K562 (cell line): ENCODE measurements around the gene TRERF1. TPM values are rescaled to one million over a fixed set of nuclear protein-coding genes. Genes with fewer than 3 reads are reported as not detected.

ENCODE experiments used
- ATAC-seq: fragments of 200-7000 bp; cut with Tn5 transposase; 3 replicates; pipeline ENCODE4 v1.9.1; 2020; ENCODE audit warnings: moderate library complexity
- BruUV-seq: library from RNA; stranded (reverse); fragments of 400-500 nt; replicated peaks from 2 replicates; lab custom pipeline; 2021; lab: Mats Ljungman, UMichigan
- CTCF ChIA-PET: fragments of 300-600 bp; formaldehyde crosslinking; extraction: SDS; loops from one replicate; lab custom pipeline; 2021; ENCODE audit warnings: low intra/inter-chr PET ratio; lab: Yijun Ruan, JAX
- POLR2A ChIA-PET: fragments of 300-600, 350-650 bp; sonication (Branson Sonifier 250); formaldehyde crosslinking; extraction: SDS; loops from one replicate; lab custom pipeline; 2021; ENCODE audit warnings: antibody characterized with exemption, inconsistent platforms; lab: Yijun Ruan, JAX
- DNase-seq, 4 experiments: peaks; one replicate each; pipeline versions ENCODE4 v3.0.0 to v3.0.0-alpha.2; 2011 to 2018; ENCODE audit warnings: low spot score in 3 of 4, mixed read lengths in 3 of 4; ENCODE audit errors: extremely low read depth in 1 of 4
- FAIRE-seq: peaks from 2 replicates; lab custom pipeline; 2011; peaks lifted over from hg19 to GRCh38; lab: Jason Lieb, UNC
- H2AFZ ChIP-seq: 2 replicates; pipeline ENCODE4 v1.6.0; 2011; ENCODE audit warnings: low read depth, low read length, control low read depth, inconsistent platforms
- H3K27ac ChIP-seq: fragments of 200-600 bp; 3 replicates; pipeline ENCODE4 v1.8.0; 2011; ENCODE audit warnings: low read depth, mild to moderate bottlenecking, control low read depth, inconsistent platforms, low read length, moderate library complexity, mixed read lengths; ENCODE audit errors: extremely low read depth
- H3K27me3 ChIP-seq, 2 experiments: fragments of 300-600 bp in 1 of 2; 2 replicates in 1 of 2; 3 replicates in 1 of 2; pipeline versions ENCODE4 v1.6.0 to v1.8.0; 2011; ENCODE audit warnings: inconsistent platforms in 2 of 2, low read length in 2 of 2, mild to moderate bottlenecking in 1 of 2, mixed read lengths in 1 of 2, moderate library complexity in 1 of 2; ENCODE audit not compliant: control insufficient read depth in 2 of 2, insufficient read depth in 2 of 2
- H3K36me3 ChIP-seq: fragments of 300-600 bp; 3 replicates; pipeline ENCODE4 v1.8.0; 2011; ENCODE audit warnings: mild to moderate bottlenecking, low read length, inconsistent platforms; ENCODE audit not compliant: control insufficient read depth, insufficient read depth
- H3K4me1 ChIP-seq, 2 experiments: fragments of 200-600 bp in 1 of 2; replicated peaks in 1 of 2; 2 replicates in 1 of 2; 3 replicates in 1 of 2; pipeline versions ENCODE4 v1.5.1 to v1.8.0; 2011; ENCODE audit warnings: inconsistent platforms in 2 of 2, low read length in 2 of 2, mild to moderate bottlenecking in 1 of 2, mixed read lengths in 1 of 2, moderate library complexity in 1 of 2; ENCODE audit not compliant: control insufficient read depth in 2 of 2, insufficient read depth in 2 of 2
- H3K4me2 ChIP-seq: 2 replicates; pipeline ENCODE4 v1.6.1; 2011; ENCODE audit warnings: low read length, control low read depth, inconsistent platforms, mixed read lengths; ENCODE audit not compliant: insufficient read depth
- H3K4me3 ChIP-seq: fragments of 200-600 bp; sonication (generic), shearing (Covaris generic); 2 replicates; pipeline ENCODE4 v1.5.1; 2016; ENCODE audit warnings: control low read depth, inconsistent platforms
- H3K79me2 ChIP-seq: fragments of 200-600 bp; 3 replicates; pipeline ENCODE4 v1.8.0; 2011; ENCODE audit warnings: low read length, inconsistent platforms; ENCODE audit not compliant: control insufficient read depth, insufficient read depth
- H3K9ac ChIP-seq, 2 experiments: 2 replicates each; pipeline versions ENCODE4 v1.6.0 to v1.6.1; 2011; ENCODE audit warnings: low read depth in 2 of 2, low read length in 2 of 2, control low read depth in 1 of 2, inconsistent platforms in 1 of 2, mild to moderate bottlenecking in 1 of 2, mixed read lengths in 1 of 2; ENCODE audit not compliant: insufficient read depth in 1 of 2
- H3K9me1 ChIP-seq: one replicate; pipeline ENCODE4 v1.6.0; 2011; ENCODE audit warnings: inconsistent platforms, mild to moderate bottlenecking, low read length, moderate library complexity; ENCODE audit not compliant: control insufficient read depth, insufficient read depth
- H3K9me3 ChIP-seq: replicated peaks from 2 replicates; pipeline ENCODE4 v1.5.1; 2011; ENCODE audit warnings: low read depth, low read length, inconsistent platforms; ENCODE audit not compliant: control insufficient read depth, insufficient read depth
- H4K20me1 ChIP-seq: replicated peaks from 2 replicates; pipeline ENCODE4 v1.6.1; 2011; ENCODE audit warnings: low read length, inconsistent platforms, mixed read lengths; ENCODE audit not compliant: control insufficient read depth, insufficient read depth
- CHD4 ChIP-seq: fragments of 200-600 bp; sonication (generic); IDR thresholded peaks from 3 replicates; pipeline ENCODE4 v1.6.1; 2012; ENCODE audit warnings: low read depth, mild to moderate bottlenecking, mixed read lengths, low read length, inconsistent platforms; ENCODE audit not compliant: insufficient read depth, insufficient replicate concordance, poor library complexity, severe bottlenecking
- FOXJ2 ChIP-seq: fragments of 200-800 bp; sonication (Bioruptor generic); IDR thresholded peaks from 2 replicates; pipeline ENCODE4 v1.6.1; 2016; ENCODE audit warnings: missing genetic modification characterization, missing compliant biosample characterization
- HDAC8 ChIP-seq: fragments of 450-650 bp; IDR thresholded peaks from 2 replicates; pipeline ENCODE4 v1.6.1; 2016; ENCODE audit warnings: mild to moderate bottlenecking, missing genetic modification characterization, moderate library complexity, missing compliant biosample characterization
- HNRNPH1 ChIP-seq: fragments of 200-400 bp; formaldehyde crosslinking; optimal IDR thresholded peaks from 2 replicates; pipeline ENCODE3; 2017; ENCODE audit warnings: low read depth, mild to moderate bottlenecking, low read length, moderate library complexity
- ILF3 ChIP-seq: fragments of 450-650 bp; IDR thresholded peaks from 2 replicates; pipeline ENCODE4 v1.6.1; 2018; ENCODE audit warnings: antibody characterized with exemption, mild to moderate bottlenecking, moderate library complexity, borderline replicate concordance
- MCM5 ChIP-seq: fragments of 450-650 bp; IDR thresholded peaks from 2 replicates; pipeline ENCODE4 v1.6.1; 2016; ENCODE audit warnings: low read depth
- SETDB1 ChIP-seq: IDR thresholded peaks from one replicate; pipeline ENCODE4 v1.6.1; 2012; ENCODE audit warnings: low read length, control low read depth, inconsistent platforms
- TAF1 ChIP-seq: IDR thresholded peaks from 2 replicates; pipeline ENCODE4 v1.6.1; 2011; ENCODE audit warnings: mild to moderate bottlenecking, low read length, moderate library complexity; ENCODE audit not compliant: insufficient read depth, control insufficient read depth, severe bottlenecking; ENCODE audit errors: extremely low read depth
- TCFL5 ChIP-seq: fragments of 250-450 bp; sonication (Bioruptor Pico); conservative IDR thresholded peaks from 2 replicates; pipeline ENCODE4 v1.6.1; 2021; ENCODE audit warnings: mild to moderate bottlenecking, moderate library complexity, matching md5 sums
- TFE3 ChIP-seq: fragments of 450-650 bp; formaldehyde crosslinking; IDR thresholded peaks from 2 replicates; pipeline ENCODE4 v1.4.0; 2020; ENCODE audit warnings: mild to moderate bottlenecking, mixed read lengths
- ZBED1 ChIP-seq: IDR thresholded peaks from 2 replicates; pipeline ENCODE4 v1.6.1; 2014
- ZBTB2 ChIP-seq: fragments of 450-650 bp; IDR thresholded peaks from 2 replicates; pipeline ENCODE4 v1.6.1; 2016; ENCODE audit warnings: antibody characterized with exemption
- ZNF174 ChIP-seq: fragments of 250-450 bp; sonication (Bioruptor Pico); IDR thresholded peaks from 2 replicates; pipeline ENCODE4 v1.4.0; 2020; ENCODE audit warnings: mild to moderate bottlenecking
- ZNF436 ChIP-seq: fragments of 250-450, 450-650 bp; sonication (Bioruptor Pico); formaldehyde crosslinking; IDR thresholded peaks from 2 replicates; pipeline ENCODE4 v1.7.0; 2020; ENCODE audit warnings: mild to moderate bottlenecking
- WGBS: fragments of 100-300 bp; shearing (Covaris generic); methylation state at CpG from one replicate; pipeline ENCODE4 v1.1.6; 2016; ENCODE audit warnings: low coverage, mixed read lengths; ENCODE audit not compliant: insufficient coverage; ENCODE audit errors: missing lambda C conversion rate; 5-methylcytosine and 5-hydroxymethylcytosine counted together
- in situ Hi-C: fragments of 300-500 bp; cut with MboI; formaldehyde crosslinking; loops from 4 replicates; pipeline ENCODE4 v1.15.0; 2018; ENCODE audit warnings: inconsistent platforms, mixed read lengths
- intact Hi-C: fragments of 100-400 bp; cut with micrococcal nuclease; formaldehyde crosslinking; loops from 2 replicates; pipeline ENCODE4 v1.14.2; 2022
- polyA plus RNA-seq, 8 experiments: library from polyadenylated mRNA; depleted of rRNA in 4 of 8; stranded (reverse) in 5 of 8; unstranded in 3 of 8; fragments of >200 nt; fragmentation: Nextera tagmentation in 2 of 8; fragmentation: Illumina TruSeq in 1 of 8; extraction: Ambion mirVana in 2 of 8; extraction: Trizol in 1 of 8; gene quantifications; 2 replicates each; pipeline versions ENCODE4 v1.2.1 to v1.2.3, GENCODE V29; 2011 to 2014; ENCODE audit warnings: inconsistent platforms in 1 of 8, missing spikeins in 1 of 8
- total RNA-seq, 7 experiments: library from RNA; depleted of rRNA in 6 of 7; stranded (reverse); fragments of >200 nt in 6 of 7; fragmentation: Illumina TruSeq in 2 of 7; extraction: Trizol in 2 of 7; gene quantifications; 2 replicates each; pipeline versions ENCODE4 v1.2.1 to v1.2.3, GENCODE V29; 2011 to 2021; ENCODE audit warnings: low replicate concordance in 1 of 7
- TF ChIP-seq, protein P1 (sequence below): sonication (generic); formaldehyde crosslinking; IDR thresholded peaks from 2 replicates; pipeline ENCODE4 v1.8.0; 2022; ENCODE audit warnings: mild to moderate bottlenecking, low read depth, missing genetic modification reagents

The TRERF1 gene
- total and polyA plus RNA-seq, 9 of the 15 experiments (the other 6 are each of a cell fraction or from before 2014, with no cell fraction given), result 0.04 to 0.20 (median 0.07) TPM; not detected in 3

GRCh38 chr6:42375007-42375635, 76.6 kb downstream of the TRERF1 start:
- no peak overlapping the region for H2AFZ ChIP-seq
- no peak for TF ChIP-seq HDAC8 (tag)
- no peak for TF ChIP-seq ZBED1
- no peak for TF ChIP-seq SETDB1
- no peak for TF ChIP-seq MCM5
- no peak for TF ChIP-seq HNRNPH1
- TF ChIP-seq ZBTB2, result no peak
- TF ChIP-seq ZNF436 (CRISPR knock-in tag), result no peak
- TF ChIP-seq, protein P1, sequence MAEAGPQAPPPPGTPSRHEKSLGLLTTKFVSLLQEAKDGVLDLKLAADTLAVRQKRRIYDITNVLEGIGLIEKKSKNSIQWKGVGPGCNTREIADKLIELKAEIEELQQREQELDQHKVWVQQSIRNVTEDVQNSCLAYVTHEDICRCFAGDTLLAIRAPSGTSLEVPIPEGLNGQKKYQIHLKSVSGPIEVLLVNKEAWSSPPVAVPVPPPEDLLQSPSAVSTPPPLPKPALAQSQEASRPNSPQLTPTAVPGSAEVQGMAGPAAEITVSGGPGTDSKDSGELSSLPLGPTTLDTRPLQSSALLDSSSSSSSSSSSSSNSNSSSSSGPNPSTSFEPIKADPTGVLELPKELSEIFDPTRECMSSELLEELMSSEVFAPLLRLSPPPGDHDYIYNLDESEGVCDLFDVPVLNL (CRISPR knock-in tag), result no peak
- no peak for TF ChIP-seq TFE3 (CRISPR knock-in tag)
- TF ChIP-seq ZNF174, result no peak
- TF ChIP-seq TCFL5 (CRISPR knock-in tag), result no peak
- no peak for TF ChIP-seq TAF1
- TF ChIP-seq CHD4, result no peak
- TF ChIP-seq ILF3, result no peak
- TF ChIP-seq FOXJ2 (tag), result no peak
- TF ChIP-seq, all 486 proteins: peak for 0
- Histone ChIP-seq H4K20me1 (no peaks in the 10 kb centered on the region), H3K9ac (no peak overlapping the region), H3K36me3 (no peaks in the 10 kb centered on the region), H3K9me3 (no peaks in the 10 kb centered on the region), H3K9me1 (no peaks in the 10 kb centered on the region), H3K79me2 (no peaks in the 10 kb centered on the region), H3K4me2 (no peak overlapping the region), H3K4me1 (peaks cover 0 to 4% of the 10 kb centered on the region in 2 experiments; a peak in 2 of 5 replicates), H3K27ac (no peak overlapping the region), H3K4me3 (no peak overlapping the region), H3K27me3 (peaks cover 29 to 50% of the 10 kb centered on the region in 2 experiments)
- POLR2A ChIA-PET, result interaction anchor here (0.5 to 2.0 kb wide), 3 partner anchors 15 to 668 kb away, joined by 3 to 6 read pairs (median 4); no protein-coding TSS in a partner anchor
- CTCF ChIA-PET, result no interaction called here
- DNase-seq, result no peak
- in situ Hi-C loops (no loop called here), intact Hi-C loops (no loop called here)
- 4% methylated on average over 10 of the region's 10 CpGs for WGBS
- no peak for ATAC-seq
- no peak for FAIRE-seq
- no TSS peak for BruUV-seq
